DND-41 (cell line): Measurements from ENCODE around the gene CX3CR1.

ENCODE experiments used
- CTCF ChIP-seq: IDR thresholded peaks from 2 replicates; pipeline ENCODE4 v1.5.1; 2012; ENCODE audit warnings: borderline replicate concordance, low read length, moderate library complexity, mild to moderate bottlenecking; ENCODE audit not compliant: poor library complexity, severe bottlenecking; ENCODE audit errors: extremely low read depth
- EZH2 ChIP-seq: IDR thresholded peaks from 3 replicates; pipeline ENCODE4 v1.6.1; 2012; ENCODE audit warnings: borderline replicate concordance, low read depth, mild to moderate bottlenecking, moderate library complexity, low read length, inconsistent platforms; ENCODE audit not compliant: severe bottlenecking

GRCh38 chr3:39275963-39276593 lies 3.8 kb downstream of the CX3CR1 start:
- TF ChIP-seq EZH2 (no peak), CTCF (no peak)
